SK-N-MC (cell line): ENCODE data around the gene GLMP.

Experiments used
- EZH2 ChIP-seq: fragments of 200-600 bp; sonication (generic); IDR thresholded peaks from one replicate; pipeline ENCODE4 v1.6.1; 2017; ENCODE audit warnings: antibody characterized with exemption
- FOXP2 ChIP-seq: optimal IDR thresholded peaks from 2 replicates; pipeline ENCODE3; 2011; ENCODE audit warnings: mild to moderate bottlenecking, moderate library complexity; ENCODE audit not compliant: insufficient read depth; ENCODE audit errors: extremely low read length, control extremely low read depth
- POLR2AphosphoS5 ChIP-seq: IDR thresholded peaks from 2 replicates; pipeline ENCODE4 v1.6.1; 2012; ENCODE audit warnings: mild to moderate bottlenecking, low read depth, low read length, borderline replicate concordance

DNA sequence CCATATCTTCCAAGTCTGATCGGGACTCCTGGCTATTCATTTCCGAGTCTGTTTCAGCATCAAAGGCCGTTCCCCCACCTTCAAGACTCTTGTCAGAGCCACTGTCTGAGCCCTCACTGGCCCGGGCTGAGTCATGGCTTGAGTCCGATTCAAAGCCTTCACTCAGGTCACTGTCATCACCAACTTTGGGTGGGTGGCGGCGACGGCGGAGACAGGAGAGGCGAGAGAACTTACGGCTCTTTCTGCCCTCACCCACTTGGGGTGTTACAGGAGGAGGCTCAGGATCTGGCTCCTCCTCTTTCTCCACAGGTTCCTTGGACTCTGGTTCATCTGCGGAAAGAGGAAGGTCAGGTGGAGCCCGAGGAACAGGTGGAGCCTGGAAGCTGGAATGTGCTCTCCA lies 29.4 kb downstream of the GLMP start:
- TF ChIP-seq EZH2 (no peak), POLR2AphosphoS5 (no peak), FOXP2 (no peak)
